PFSK-1 (cell line): Measurements from ENCODE around the gene PACSIN1.

Source experiments
- FOXP2 ChIP-seq: optimal IDR thresholded peaks from 2 replicates; pipeline ENCODE3; 2011; ENCODE audit warnings: borderline replicate concordance, control low read depth, inconsistent platforms; ENCODE audit not compliant: insufficient read depth; ENCODE audit errors: extremely low read length, extremely low read depth
- POLR2AphosphoS5 ChIP-seq: IDR thresholded peaks from 2 replicates; pipeline ENCODE4 v1.6.1; 2012; ENCODE audit warnings: low read depth, mild to moderate bottlenecking, control low read depth, low read length, moderate library complexity
- REST ChIP-seq, 2 experiments: IDR thresholded peaks; 2 replicates each; pipeline versions ENCODE4 v1.6.1 to v1.8.0; 2011 to 2012; ENCODE audit warnings: low read depth in 2 of 2, low read length in 2 of 2, control low read depth in 1 of 2, inconsistent platforms in 1 of 2, mild to moderate bottlenecking in 1 of 2, moderate library complexity in 1 of 2; ENCODE audit not compliant: insufficient read depth in 1 of 2
- SIN3A ChIP-seq: IDR thresholded peaks from 2 replicates; pipeline ENCODE4 v1.6.1; 2012; ENCODE audit warnings: mild to moderate bottlenecking, low read length, moderate library complexity, borderline replicate concordance; ENCODE audit not compliant: insufficient read depth
- TAF1 ChIP-seq: IDR thresholded peaks from 2 replicates; pipeline ENCODE4 v1.6.1; 2012; ENCODE audit warnings: low read length, control low read depth, borderline replicate concordance; ENCODE audit not compliant: insufficient read depth

Gene PACSIN1

GRCh38 chr6:34537922-34538550 lies 72.2 kb downstream of the PACSIN1 start:
- no peak for TF ChIP-seq TAF1
- no peak for TF ChIP-seq REST (IDR thresholded peaks at IDR 0.05; ENCODE audit: insufficient read depth in 1 of 2, low read depth in 2 of 2, low read length in 2 of 2)
- no peak for TF ChIP-seq SIN3A
- no peak for TF ChIP-seq FOXP2
- no peak for TF ChIP-seq POLR2AphosphoS5

GRCh38 chr6:34538581-34538980 lies 72.7 kb downstream of the PACSIN1 start:
- TF ChIP-seq SIN3A (no peak), TAF1 (no peak), REST (IDR thresholded peaks at IDR 0.05; ENCODE audit: insufficient read depth in 1 of 2, low read depth in 2 of 2, low read length in 2 of 2) (no peak), POLR2AphosphoS5 (no peak), FOXP2 (no peak)

- no peak for TF ChIP-seq POLR2AphosphoS5
Measured at GRCh38 chr6:34539181-34539580, 73.3 kb downstream of the PACSIN1 start.

GRCh38 chr6:34540222-34540621 lies 74.3 kb downstream of the PACSIN1 start:
- no peak for TF ChIP-seq FOXP2
- no peak for TF ChIP-seq SIN3A
- TF ChIP-seq REST (IDR thresholded peaks at IDR 0.05; ENCODE audit: insufficient read depth in 1 of 2, low read depth in 2 of 2, low read length in 2 of 2): no peak

GRCh38 chr6:34540841-34541240 lies 75.0 kb downstream of the PACSIN1 start:
- no peak for TF ChIP-seq REST (IDR thresholded peaks at IDR 0.05; ENCODE audit: insufficient read depth in 1 of 2, low read depth in 2 of 2, low read length in 2 of 2)
